Measurements from ENCODE around the gene ZDHHC14.

DNA sequence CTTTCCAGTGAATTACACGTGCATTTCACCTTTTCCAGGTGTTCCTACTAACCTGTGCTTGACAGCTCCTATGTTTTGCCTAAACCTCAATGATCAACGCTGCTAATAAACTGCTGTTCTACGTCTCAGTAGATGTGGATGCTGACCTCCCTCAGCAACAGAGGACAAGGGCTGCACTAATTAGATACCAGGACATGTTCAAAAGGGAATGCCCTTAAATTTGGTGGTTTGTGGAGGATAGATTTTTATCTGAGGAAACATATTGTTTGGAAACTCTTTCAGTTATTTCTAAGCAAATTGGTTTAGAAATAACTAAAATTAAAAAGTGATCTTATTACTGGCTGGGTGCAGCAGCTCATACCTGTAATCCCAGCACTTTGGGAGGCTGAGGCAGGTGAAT lies 19.1 kb upstream of the ZDHHC14 start:
- TF ChIP-seq, protein P1, sequence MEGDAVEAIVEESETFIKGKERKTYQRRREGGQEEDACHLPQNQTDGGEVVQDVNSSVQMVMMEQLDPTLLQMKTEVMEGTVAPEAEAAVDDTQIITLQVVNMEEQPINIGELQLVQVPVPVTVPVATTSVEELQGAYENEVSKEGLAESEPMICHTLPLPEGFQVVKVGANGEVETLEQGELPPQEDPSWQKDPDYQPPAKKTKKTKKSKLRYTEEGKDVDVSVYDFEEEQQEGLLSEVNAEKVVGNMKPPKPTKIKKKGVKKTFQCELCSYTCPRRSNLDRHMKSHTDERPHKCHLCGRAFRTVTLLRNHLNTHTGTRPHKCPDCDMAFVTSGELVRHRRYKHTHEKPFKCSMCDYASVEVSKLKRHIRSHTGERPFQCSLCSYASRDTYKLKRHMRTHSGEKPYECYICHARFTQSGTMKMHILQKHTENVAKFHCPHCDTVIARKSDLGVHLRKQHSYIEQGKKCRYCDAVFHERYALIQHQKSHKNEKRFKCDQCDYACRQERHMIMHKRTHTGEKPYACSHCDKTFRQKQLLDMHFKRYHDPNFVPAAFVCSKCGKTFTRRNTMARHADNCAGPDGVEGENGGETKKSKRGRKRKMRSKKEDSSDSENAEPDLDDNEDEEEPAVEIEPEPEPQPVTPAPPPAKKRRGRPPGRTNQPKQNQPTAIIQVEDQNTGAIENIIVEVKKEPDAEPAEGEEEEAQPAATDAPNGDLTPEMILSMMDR (conservative IDR thresholded peaks at IDR 0.05; ENCODE audit: low read depth, low read length), result no peak
- no peak for TF ChIP-seq EZH2 (IDR thresholded peaks at IDR 0.05; ENCODE audit: borderline replicate concordance, low read depth, low read length, poor library complexity, severe bottlenecking)

Data from A673 (cell line).